CD14-positive monocyte (primary cell): ENCODE measurements around the gene LIPE. TPM values are rescaled to one million over a fixed set of nuclear protein-coding genes. Genes with fewer than 3 reads are reported as not detected.

Experiments
- DNase-seq, 3 donors: peaks; one replicate each; pipeline ENCODE4 v3.0.0-alpha.2; 2011 to 2022
- H2AFZ ChIP-seq: 2 replicates; pipeline ENCODE4 v1.6.0; 2012; ENCODE audit warnings: mild to moderate bottlenecking, low read depth, low read length, inconsistent platforms; ENCODE audit not compliant: insufficient read depth, poor library complexity, severe bottlenecking
- H3K27ac ChIP-seq, 2 donors: 1 replicate in 1 of 2; 2 replicates in 1 of 2; pipeline ENCODE4 v1.5.1; 2012 to 2013; ENCODE audit warnings: low read length in 2 of 2, control low read depth in 1 of 2, inconsistent platforms in 1 of 2, low read depth in 1 of 2, mild to moderate bottlenecking in 1 of 2
- H3K27me3 ChIP-seq, 2 donors: one replicate each; pipeline versions ENCODE4 v1.6.0 to v1.6.1; 2011 to 2013; ENCODE audit warnings: low read length in 2 of 2; ENCODE audit not compliant: control insufficient read depth in 2 of 2, insufficient read depth in 2 of 2
- H3K36me3 ChIP-seq, 2 donors: replicated peaks in 1 of 2; 1 replicate in 1 of 2; 2 replicates in 1 of 2; pipeline versions ENCODE4 v1.5.1 to v1.6.1; 2012 to 2013; ENCODE audit warnings: low read length in 2 of 2, control low read depth in 1 of 2, inconsistent platforms in 1 of 2, mild to moderate bottlenecking in 1 of 2; ENCODE audit not compliant: insufficient read depth in 2 of 2, control insufficient read depth in 1 of 2
- H3K4me1 ChIP-seq, 2 donors: 1 replicate in 1 of 2; 2 replicates in 1 of 2; pipeline versions ENCODE4 v1.5.1 to v1.6.1; 2012 to 2013; ENCODE audit warnings: low read length in 2 of 2, control low read depth in 1 of 2, inconsistent platforms in 1 of 2, mild to moderate bottlenecking in 1 of 2, moderate library complexity in 1 of 2; ENCODE audit not compliant: insufficient read depth in 2 of 2, control insufficient read depth in 1 of 2
- H3K4me2 ChIP-seq: replicated peaks from 2 replicates; pipeline ENCODE3; 2012; ENCODE audit warnings: low read length, moderate library complexity, mild to moderate bottlenecking; ENCODE audit not compliant: poor library complexity, severe bottlenecking; ENCODE audit errors: extremely low read depth
- H3K4me3 ChIP-seq, 3 experiments: fragments of 200-600 bp in 1 of 3; sonication (generic) in 1 of 3; replicated peaks in 1 of 3; 1 replicate in 2 of 3; 2 replicates in 1 of 3; pipeline ENCODE4 v1.5.1; 2011 to 2013; ENCODE audit warnings: low read length in 3 of 3, mild to moderate bottlenecking in 3 of 3, control low read depth in 2 of 3, low read depth in 2 of 3, inconsistent platforms in 1 of 3, moderate library complexity in 1 of 3
- H3K79me2 ChIP-seq: 2 replicates; pipeline ENCODE4 v1.6.0; 2012; ENCODE audit warnings: mild to moderate bottlenecking, control low read depth, inconsistent platforms, low read length, moderate library complexity; ENCODE audit not compliant: insufficient read depth
- H3K9ac ChIP-seq: 2 replicates; pipeline ENCODE4 v1.6.0; 2017; ENCODE audit warnings: low read length, mild to moderate bottlenecking; ENCODE audit not compliant: insufficient read depth, poor library complexity, severe bottlenecking
- H3K9me3 ChIP-seq, 2 donors: replicated peaks in 1 of 2; 1 replicate in 1 of 2; 2 replicates in 1 of 2; pipeline versions ENCODE4 v1.5.1 to v1.6.1; 2012 to 2013; ENCODE audit warnings: low read length in 2 of 2, control low read depth in 1 of 2; ENCODE audit not compliant: control insufficient read depth in 1 of 2, insufficient read depth in 1 of 2
- H4K20me1 ChIP-seq: 2 replicates; pipeline ENCODE4 v1.6.0; 2012; ENCODE audit warnings: mild to moderate bottlenecking, low read length, control low read depth, moderate library complexity; ENCODE audit not compliant: insufficient read depth
- H3K27ac Mint-ChIP-seq, 7 donors: one replicate each; pipeline ENCODE4 v1.8.0; 2020; ENCODE audit warnings: mild to moderate bottlenecking in 7 of 7, mixed read lengths in 7 of 7, moderate library complexity in 6 of 7, inconsistent platforms in 2 of 7
- H3K27me3 Mint-ChIP-seq, 3 donors: one replicate each; pipeline ENCODE4 v1.8.0; 2021 to 2022; ENCODE audit warnings: low read depth in 3 of 3, mild to moderate bottlenecking in 3 of 3, mixed read lengths in 3 of 3, moderate library complexity in 3 of 3, inconsistent platforms in 1 of 3
- H3K36me3 Mint-ChIP-seq, 2 donors: one replicate each; pipeline ENCODE4 v1.8.0; 2020; ENCODE audit warnings: mixed read lengths in 2 of 2, inconsistent platforms in 1 of 2, mild to moderate bottlenecking in 1 of 2
- H3K4me1 Mint-ChIP-seq: one replicate; pipeline ENCODE4 v1.8.0; 2020; ENCODE audit warnings: mild to moderate bottlenecking, mixed read lengths
- H3K4me3 Mint-ChIP-seq, 2 donors: one replicate each; pipeline ENCODE4 v1.8.0; 2020; ENCODE audit warnings: mild to moderate bottlenecking in 2 of 2, mixed read lengths in 2 of 2, moderate library complexity in 1 of 2
- H3K9me3 Mint-ChIP-seq, 7 donors: one replicate each; pipeline ENCODE4 v1.8.0; 2020 to 2022; ENCODE audit warnings: mixed read lengths in 7 of 7, mild to moderate bottlenecking in 6 of 7, moderate library complexity in 6 of 7, inconsistent platforms in 2 of 7
- WGBS: methylation state at CpG from one replicate; pipeline ENCODE4 v1.1.5; 2013; ENCODE audit warnings: missing lambda C conversion rate; ENCODE audit not compliant: insufficient coverage; 5-methylcytosine and 5-hydroxymethylcytosine counted together
- intact Hi-C, 2 donors: fragments of 100-400 bp; cut with micrococcal nuclease; formaldehyde crosslinking; loops; one replicate each; pipeline versions ENCODE4 v1.15.0 to v1.15.1; 2023
- polyA plus RNA-seq, 3 donors: library from polyadenylated mRNA; depleted of rRNA in 1 of 3; unstranded in 2 of 3; stranded (reverse) in 1 of 3; fragments of 300-500 nt in 2 of 3; fragments of >200 nt in 1 of 3; fragmentation: Illumina TruSeq in 2 of 3; gene quantifications; 1 replicate in 2 of 3; 2 replicates in 1 of 3; pipeline ENCODE4 v1.2.3, GENCODE V29; 2012 to 2021
- TF ChIP-seq, protein P1 (sequence below): fragments of 200-600 bp; IDR thresholded peaks from one replicate; pipeline ENCODE4 v1.8.0; 2022; ENCODE audit warnings: antibody characterized with exemption, mild to moderate bottlenecking

The LIPE gene
- polyA plus RNA-seq, 3 donors, result 0.31 TPM; not detected in 2

- Histone ChIP-seq H3K27ac (no peak overlapping the region), H3K4me3 (no peak overlapping the region), H3K36me3 (no peaks in the 10 kb centered on the region), H3K9me3 (peaks cover 8 to 9% of the 10 kb centered on the region in 2 donors), H2AFZ (no peak overlapping the region), H3K79me2 (no peaks in the 10 kb centered on the region), H3K27me3 (no peaks in the 10 kb centered on the region), H3K4me1 (peaks cover 26 to 30% of the 10 kb centered on the region in 2 donors), H3K4me2 (no peak overlapping the region), H4K20me1 (no peaks in the 10 kb centered on the region), H3K9ac (no peak overlapping the region)
- no peaks in the 10 kb centered on the region for H3K27me3 Mint-ChIP-seq
- TF ChIP-seq, protein P1, sequence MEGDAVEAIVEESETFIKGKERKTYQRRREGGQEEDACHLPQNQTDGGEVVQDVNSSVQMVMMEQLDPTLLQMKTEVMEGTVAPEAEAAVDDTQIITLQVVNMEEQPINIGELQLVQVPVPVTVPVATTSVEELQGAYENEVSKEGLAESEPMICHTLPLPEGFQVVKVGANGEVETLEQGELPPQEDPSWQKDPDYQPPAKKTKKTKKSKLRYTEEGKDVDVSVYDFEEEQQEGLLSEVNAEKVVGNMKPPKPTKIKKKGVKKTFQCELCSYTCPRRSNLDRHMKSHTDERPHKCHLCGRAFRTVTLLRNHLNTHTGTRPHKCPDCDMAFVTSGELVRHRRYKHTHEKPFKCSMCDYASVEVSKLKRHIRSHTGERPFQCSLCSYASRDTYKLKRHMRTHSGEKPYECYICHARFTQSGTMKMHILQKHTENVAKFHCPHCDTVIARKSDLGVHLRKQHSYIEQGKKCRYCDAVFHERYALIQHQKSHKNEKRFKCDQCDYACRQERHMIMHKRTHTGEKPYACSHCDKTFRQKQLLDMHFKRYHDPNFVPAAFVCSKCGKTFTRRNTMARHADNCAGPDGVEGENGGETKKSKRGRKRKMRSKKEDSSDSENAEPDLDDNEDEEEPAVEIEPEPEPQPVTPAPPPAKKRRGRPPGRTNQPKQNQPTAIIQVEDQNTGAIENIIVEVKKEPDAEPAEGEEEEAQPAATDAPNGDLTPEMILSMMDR, result no peak
- no peak overlapping the region for H3K4me3 Mint-ChIP-seq
- peaks cover 27% of the 10 kb centered on the region for H3K4me1 Mint-ChIP-seq
- DNase-seq, result no peak
- no peak overlapping the region for H3K27ac Mint-ChIP-seq
- H3K9me3 Mint-ChIP-seq, result peaks cover 9 to 14% (median 10%) of the 10 kb centered on the region in 7 donors
- 100% methylated on average over 1 of the region's 1 CpG for WGBS
- H3K36me3 Mint-ChIP-seq, result peaks cover 11 to 17% of the 10 kb centered on the region in 2 donors
- intact Hi-C loops, result no loop called here
Observed at GRCh38 chr19:42366673-42367072, 60.5 kb downstream of the LIPE start.

GRCh38 chr19:42363614-42364346 lies 63.4 kb downstream of the LIPE start:
- Histone ChIP-seq H3K79me2 (no peaks in the 10 kb centered on the region), H3K27ac (peak overlapping the region; percentile 15 to 69), H3K4me2 (no peak overlapping the region), H3K36me3 (no peaks in the 10 kb centered on the region), H3K9ac (no peak overlapping the region), H3K4me1 (peaks cover 14 to 18% of the 10 kb centered on the region in 2 donors), H3K4me3 (no peak overlapping the region), H2AFZ (peak overlapping the region; percentile 65), H3K27me3 (no peaks in the 10 kb centered on the region), H4K20me1 (no peaks in the 10 kb centered on the region), H3K9me3 (peaks cover 8 to 9% of the 10 kb centered on the region in 2 donors)
- peak overlapping the region; percentile 20 to 82 (median 73) for H3K27ac Mint-ChIP-seq
- intact Hi-C loops, result no loop called here
- WGBS, result 75% methylated on average over 10 of the region's 17 CpGs
- H3K4me1 Mint-ChIP-seq, result peaks cover 14% of the 10 kb centered on the region
- TF ChIP-seq, protein P1, result no peak
- peak overlapping the region in 1 of 2 donors; percentile 31 for H3K4me3 Mint-ChIP-seq
- peak; percentile 42 to 50 (median 44) for DNase-seq
- peaks cover 14 to 18% of the 10 kb centered on the region in 2 donors for H3K36me3 Mint-ChIP-seq
- H3K9me3 Mint-ChIP-seq, result peaks cover 9 to 14% (median 10%) of the 10 kb centered on the region in 7 donors
- H3K27me3 Mint-ChIP-seq, result peaks cover 0 to 1% (median 0%) of the 10 kb centered on the region in 3 donors
